GM18858 (cell line): ENCODE results near the gene NAIP.
"Not testable (repeated sequence)": the region's sequence is repeated elsewhere in the genome, so short reads cannot be mapped to it uniquely, and the experiment has no call there.

ENCODE experiments used
- ATAC-seq: cut with Tn5 transposase; IDR thresholded peaks from one replicate; pipeline ENCODE4 v1.9.1; 2021; ENCODE audit not compliant: unreplicated experiment

The NAIP gene, protein sequence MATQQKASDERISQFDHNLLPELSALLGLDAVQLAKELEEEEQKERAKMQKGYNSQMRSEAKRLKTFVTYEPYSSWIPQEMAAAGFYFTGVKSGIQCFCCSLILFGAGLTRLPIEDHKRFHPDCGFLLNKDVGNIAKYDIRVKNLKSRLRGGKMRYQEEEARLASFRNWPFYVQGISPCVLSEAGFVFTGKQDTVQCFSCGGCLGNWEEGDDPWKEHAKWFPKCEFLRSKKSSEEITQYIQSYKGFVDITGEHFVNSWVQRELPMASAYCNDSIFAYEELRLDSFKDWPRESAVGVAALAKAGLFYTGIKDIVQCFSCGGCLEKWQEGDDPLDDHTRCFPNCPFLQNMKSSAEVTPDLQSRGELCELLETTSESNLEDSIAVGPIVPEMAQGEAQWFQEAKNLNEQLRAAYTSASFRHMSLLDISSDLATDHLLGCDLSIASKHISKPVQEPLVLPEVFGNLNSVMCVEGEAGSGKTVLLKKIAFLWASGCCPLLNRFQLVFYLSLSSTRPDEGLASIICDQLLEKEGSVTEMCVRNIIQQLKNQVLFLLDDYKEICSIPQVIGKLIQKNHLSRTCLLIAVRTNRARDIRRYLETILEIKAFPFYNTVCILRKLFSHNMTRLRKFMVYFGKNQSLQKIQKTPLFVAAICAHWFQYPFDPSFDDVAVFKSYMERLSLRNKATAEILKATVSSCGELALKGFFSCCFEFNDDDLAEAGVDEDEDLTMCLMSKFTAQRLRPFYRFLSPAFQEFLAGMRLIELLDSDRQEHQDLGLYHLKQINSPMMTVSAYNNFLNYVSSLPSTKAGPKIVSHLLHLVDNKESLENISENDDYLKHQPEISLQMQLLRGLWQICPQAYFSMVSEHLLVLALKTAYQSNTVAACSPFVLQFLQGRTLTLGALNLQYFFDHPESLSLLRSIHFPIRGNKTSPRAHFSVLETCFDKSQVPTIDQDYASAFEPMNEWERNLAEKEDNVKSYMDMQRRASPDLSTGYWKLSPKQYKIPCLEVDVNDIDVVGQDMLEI (N-terminal part only)

DNA sequence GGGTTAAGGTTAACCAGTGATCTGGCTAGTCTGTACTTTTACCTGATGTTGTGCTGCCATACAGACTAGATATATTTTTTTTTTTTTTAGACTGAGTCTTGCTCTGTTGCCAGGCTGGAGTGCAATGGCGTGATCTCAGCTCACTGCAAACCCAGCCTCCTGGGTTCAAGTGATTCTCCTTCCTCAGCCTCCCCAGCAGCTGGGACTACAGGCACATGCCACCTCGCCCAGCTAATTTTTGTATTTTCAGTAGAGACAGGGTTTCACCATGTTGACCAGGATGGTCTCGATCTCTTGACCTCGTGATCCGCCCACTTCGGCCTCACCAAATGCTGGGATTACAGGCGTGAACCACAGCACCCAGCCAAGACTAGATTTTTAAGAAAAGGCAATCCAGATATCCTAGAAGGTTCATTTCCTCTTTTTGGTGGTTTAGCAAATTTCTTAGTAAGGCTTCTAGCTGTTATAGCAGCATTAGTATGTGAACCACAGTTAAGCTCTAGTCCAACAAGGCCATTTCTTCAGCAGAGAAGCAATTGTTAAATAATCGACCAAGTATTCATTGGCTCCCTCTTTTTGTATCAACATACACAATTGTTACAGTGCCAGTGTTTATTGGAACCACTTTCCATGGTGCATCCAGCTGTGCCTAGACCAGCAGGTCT lies at the start of gene NAIP:
NAIP (minus strand) TSS at position 51 of the 665 bp plus-strand sequence. CDS start 12,424 bp downstream, outside the sequence.
- ATAC-seq: not testable (repeated sequence)

DNA sequence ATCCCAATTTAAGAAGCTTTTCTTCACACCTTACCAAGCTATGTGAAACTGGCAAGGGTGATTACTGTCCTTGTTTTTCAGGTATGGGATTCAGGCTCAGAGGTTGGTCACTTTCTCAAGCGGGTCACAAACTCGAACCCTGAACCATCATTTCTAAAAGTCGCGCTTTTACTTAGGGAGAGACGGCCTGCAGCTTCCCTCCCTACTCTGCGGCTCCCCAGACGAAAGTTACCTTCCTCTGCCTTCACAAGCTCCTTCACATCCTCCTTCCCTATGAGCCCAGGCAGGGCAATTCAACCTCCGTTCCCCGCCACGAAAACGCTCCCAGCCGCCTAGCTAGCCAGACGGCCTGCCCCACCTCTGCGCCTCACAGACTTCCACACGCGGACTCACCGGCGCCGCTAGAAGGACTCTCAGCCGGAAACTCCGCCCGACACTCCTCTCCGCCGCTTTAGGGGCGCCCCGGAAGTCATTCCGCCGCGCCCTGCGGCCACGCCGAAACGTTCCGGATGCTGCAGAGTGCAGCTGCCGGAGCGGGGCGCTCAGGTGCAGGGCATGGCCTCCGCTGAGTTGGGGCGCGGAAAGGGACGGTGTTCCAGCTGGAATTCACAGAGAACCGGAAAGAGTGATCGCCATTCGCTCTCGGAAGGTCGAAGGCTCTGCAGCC lies 42.3 kb upstream of the NAIP start, which contains the start of gene GTF2H2:
GTF2H2 (minus strand) TSS at position 415 of the 667 bp plus-strand sequence. CDS start 4,913 bp downstream, outside the sequence.
- ATAC-seq: peak; percentile 95

DNA sequence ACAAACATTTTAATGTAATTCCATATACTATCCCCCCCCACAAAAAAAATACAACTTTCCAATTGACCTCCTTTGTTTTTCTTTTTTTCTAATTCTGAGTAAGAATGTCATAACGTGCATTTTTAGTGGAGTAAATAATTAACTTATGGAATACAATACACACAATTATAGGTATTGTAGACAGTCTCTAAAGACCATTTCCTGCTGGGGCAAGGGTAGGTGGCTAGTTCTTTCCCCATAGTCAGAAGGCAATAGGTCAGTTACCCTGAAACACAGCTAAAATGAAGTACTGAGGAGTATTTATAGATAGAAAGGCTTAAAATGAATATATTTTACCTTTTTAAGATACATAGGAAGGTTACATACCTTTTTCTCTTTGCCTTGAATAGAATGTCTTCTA lies 36.2 kb upstream of the NAIP start:
- ATAC-seq: not testable (repeated sequence)

DNA sequence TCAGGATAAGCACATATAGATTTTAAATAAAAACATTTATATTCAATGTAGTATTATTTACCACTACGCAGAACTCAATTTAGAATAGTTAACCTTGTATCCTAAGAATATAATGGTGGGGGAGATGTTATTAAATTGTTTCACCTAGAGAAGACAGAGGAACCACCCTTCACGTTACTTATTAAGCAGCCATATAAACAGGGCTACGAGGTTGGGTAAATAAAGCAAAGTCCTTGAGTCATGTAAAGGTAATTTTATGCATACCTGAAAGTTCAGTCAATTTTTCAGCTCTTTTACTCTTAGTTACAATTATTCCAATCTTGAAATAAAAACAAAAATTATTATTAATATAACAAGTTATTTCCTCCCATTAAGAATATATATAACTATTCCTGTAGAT lies 34.3 kb upstream of the NAIP start:
- ATAC-seq: not testable (repeated sequence)

DNA sequence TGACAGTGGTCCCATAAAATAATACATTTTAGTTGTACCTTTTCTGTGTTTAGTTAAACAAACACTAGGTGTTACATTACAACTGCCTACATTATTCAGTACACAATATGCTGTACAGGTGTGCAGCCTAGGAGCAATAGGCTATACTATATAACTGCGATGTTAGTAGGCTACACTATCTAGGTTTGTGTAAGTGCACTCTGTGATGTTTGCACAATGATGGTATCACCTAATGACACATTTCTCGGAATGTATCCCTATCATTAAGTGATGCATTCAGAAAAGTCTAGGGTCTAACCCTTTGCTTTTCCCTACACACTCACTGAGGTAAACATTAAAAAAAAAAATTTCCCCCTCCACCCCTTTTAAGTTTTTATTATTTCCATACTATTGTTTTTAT lies 19.7 kb upstream of the NAIP start:
- ATAC-seq: not testable (repeated sequence)

DNA sequence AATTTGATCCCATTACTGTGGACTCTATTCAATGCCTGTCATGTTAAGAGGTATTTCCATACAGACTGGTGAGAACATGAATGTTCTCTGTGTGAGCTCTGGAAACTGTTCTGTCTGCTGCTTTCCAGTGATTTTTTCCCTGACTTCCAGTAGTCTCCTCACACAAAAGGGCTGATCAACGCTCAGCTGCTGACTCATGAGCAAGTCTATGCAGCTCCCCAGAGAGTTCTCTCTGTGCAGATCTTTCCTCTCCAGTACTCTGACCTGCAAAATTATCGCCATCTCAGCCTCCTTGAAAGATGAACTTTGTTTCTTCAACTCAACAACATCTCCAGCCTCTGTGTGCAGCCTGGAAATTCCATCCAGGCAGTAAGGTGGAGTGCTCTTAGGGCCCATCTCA lies 19.0 kb upstream of the NAIP start:
- ATAC-seq: not testable (repeated sequence)

DNA sequence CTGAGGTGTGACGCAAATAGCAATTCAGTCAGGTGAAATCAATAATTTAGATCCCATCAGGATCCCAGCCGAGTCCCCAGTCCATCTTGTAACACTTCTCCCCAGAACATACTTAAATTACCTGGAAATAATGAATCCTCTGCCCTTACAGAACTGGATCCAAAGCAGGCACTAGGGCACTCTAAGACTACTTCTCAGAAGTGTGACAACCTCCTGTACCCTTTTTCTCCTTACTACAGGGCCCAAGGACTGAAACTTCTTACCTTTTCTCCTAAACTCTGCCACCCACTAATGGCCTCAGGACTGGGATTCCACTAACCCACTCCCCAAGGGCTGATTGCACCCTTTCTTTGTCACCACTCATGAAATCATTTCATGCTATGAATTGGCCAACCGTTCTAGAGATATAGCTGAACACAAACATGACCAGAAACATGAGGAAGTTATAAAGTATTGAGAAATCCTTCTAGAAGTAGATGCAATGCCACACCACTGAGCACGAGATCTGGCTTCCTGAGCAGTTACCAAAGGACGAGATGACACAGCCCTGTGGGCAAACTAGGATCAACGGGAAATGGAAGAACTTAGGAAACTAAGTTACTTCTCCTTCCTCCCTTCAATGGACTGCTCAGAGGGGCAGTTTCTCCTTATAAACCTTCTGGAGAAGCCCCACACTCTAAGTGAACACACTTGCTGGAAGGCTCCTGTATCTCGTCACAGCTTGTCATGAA lies 6.1 kb upstream of the NAIP start:
- not testable (repeated sequence) for ATAC-seq

DNA sequence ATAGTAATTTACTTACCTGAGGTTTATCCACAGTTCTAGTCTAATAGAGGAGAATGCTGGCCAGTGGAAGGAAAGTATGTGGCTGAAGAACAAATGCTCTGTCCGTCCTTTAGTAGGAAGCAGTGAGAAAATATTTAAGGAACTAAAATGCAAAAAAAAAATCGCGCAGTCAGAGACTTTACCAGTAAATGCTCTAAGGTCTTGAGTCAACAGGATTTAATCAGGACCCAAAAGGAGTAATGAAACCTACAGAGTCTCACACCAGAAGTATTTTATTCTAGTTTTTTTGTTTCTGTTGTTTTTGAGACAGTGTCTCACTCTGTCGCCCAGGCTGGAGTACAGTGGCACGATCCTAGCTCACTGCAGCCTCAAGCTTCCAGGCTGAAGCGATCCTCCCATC lies 4.5 kb downstream of the NAIP start:
- ATAC-seq: not testable (repeated sequence)

DNA sequence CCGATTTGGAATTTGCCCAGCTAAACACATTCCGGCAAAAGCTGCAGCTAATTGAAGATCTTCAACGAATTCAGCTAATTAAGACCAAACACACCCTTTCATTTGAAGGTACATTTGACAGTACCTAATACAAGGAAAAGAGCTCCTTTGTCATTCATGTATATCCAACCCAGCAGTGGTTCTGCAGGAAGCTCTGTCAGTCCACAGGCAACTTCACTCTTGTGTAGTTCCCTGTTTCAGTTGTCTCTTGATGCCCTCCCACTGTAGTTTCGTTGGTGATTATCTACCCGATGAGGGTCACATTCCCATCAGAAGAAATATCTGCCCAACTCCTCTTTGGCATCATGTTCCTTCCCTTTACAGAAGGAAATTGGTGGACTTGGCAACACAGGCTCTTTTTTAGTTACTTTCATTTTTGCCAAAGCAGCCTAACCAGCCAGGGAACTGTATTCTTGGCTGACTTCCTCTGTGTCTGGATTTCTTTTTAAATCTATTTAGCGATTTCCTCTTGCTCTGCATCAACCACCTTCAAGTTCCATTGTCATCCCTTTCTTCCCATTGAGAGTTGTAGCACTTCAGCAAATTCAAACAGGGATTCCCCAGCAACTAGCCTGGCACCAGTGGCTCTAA lies 6.6 kb downstream of the NAIP start:
- ATAC-seq: not testable (repeated sequence)

DNA sequence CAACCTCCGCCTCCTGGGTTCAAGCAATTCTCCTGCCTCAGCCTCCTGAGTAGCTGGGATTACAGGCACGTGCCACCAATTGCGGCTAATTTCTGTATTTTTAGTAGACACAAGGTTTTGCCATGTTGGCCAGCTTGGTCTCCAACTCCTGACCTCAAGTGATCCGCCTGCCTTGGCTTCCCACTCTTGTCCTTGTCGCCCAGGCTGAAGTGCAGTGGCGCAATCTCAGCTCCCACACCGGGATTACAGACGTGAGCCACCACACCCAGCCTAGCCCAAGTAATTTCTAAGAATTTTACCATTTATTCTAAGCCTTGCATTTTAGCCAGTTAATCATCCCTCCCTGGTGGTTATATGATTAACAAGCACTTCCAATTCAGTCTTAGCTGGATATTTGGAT lies 11.0 kb downstream of the NAIP start:
- ATAC-seq: no peak

DNA sequence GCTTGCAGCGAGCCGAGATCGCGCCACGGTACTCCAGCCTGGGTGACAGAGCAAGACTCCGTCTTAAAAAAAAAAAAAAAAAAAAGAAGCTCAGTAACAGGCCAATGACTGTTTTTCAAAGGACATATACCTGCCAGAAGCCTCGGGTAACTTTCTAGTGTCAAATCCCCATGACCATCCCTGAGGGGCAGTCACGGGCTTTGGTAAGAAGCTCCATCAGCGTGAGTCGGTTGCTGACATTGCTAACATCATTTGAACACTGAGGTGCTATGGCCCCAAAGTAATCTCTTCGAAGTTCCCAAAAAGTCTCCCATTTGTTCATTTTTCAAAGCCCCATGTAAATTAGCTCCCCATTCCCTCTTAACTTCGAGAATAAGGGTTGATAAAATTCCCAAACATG lies 11.6 kb downstream of the NAIP start:
- no peak for ATAC-seq

DNA sequence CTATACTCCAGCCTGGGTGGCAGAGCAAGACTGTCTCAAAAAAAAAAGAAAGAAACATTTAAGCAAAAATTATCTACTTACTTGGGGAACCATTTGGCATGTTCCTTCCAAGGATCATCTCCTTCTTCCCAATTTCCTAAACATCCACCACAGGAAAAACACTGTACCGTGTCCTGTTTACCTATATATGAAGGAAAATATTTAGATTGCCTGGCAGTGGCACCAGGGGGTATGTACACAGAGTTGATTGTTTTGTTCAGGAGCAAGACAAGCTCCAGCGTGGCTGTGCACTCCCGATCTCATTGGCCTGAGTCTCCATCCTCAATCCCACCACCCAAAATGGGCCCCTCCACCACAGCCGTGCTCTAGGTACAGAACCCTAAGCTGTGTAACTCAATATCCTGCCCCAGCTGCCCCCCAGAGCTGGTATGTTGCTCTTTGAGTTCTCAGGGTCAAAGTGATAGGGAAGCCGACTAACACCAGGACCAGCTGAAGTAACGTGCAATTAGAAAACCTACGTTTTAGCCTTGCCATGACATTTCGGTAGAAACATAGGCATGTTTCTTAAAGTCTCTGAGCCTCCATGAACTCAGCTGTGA lies 13.8 kb downstream of the NAIP start:
- ATAC-seq: no peak

DNA sequence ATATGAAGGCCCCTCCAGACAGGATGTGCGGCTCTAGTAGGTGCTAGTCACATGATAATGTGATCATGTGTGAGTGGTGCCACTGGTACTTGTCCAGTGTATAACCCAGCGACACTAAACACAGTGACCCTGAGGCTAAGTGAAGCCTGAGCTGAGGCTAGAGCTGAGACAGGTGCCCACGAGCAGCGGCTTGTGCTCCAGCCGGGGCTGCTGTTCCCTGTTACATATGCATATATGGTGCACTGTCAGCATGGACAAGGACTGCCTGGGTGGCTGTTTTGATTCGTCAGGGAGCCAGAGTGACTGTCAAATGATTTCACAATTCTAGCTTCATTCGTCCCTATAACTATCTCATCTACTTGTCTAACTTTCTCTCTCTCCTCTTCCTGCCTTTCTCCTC lies 18.2 kb downstream of the NAIP start:
- ATAC-seq: not testable (repeated sequence)

DNA sequence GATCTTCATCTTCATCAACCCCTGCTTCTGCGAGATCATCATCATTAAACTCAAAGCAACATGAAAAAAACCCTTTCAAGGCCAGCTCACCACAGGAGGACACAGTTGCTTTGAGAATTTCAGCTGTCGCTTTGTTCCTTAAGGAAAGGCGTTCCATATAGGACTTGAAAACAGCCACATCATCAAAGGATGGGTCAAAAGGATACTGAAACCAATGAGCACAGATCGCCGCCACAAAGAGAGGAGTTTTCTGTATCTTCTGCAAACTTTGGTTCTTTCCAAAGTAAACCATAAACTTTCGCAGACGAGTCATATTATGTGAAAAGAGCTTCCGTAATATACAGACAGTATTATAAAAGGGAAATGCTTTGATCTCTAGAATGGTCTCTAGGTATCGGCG lies 40.3 kb downstream of the NAIP start:
- not testable (repeated sequence) for ATAC-seq

DNA sequence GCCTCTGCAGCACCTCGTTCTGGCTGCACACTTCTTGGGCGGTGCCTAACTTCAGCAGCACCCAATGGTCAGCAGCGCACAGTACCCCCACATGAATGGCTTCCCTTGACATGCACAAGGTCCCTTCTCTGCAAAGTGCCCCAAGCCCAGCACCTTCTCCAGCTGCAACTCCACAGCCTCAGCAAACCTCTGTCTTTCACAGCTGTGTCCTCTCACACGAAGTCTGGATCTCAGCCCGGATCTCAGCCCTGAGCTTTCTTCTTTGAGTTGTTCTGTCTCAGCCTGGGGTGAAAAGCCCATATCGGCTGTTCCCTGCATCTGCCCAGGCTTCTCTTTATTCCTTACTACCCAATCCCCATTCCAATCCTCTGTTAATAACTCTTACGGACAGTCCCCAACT lies 57.9 kb downstream of the NAIP start:
- ATAC-seq: not testable (repeated sequence)

DNA sequence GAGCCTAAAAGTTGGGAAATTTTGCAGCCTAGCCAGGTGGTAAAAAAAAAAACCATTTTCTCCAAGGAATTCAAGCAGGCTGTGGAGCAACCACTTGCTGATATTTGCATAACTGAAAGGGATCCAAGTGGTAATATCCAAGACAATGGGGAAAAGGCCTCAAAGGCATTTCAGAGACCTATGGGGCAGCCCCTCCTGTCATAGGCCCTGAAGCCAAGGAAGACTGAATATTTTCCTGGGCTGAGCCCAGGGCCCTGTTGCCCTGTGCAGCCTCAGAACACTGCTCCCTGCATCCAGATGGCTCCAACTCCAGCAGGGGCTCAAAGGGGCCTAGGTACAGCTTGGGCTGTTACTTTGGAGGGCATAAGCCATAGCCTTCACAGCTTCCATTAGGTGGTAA lies 60.6 kb downstream of the NAIP start:
- ATAC-seq: not testable (repeated sequence)

DNA sequence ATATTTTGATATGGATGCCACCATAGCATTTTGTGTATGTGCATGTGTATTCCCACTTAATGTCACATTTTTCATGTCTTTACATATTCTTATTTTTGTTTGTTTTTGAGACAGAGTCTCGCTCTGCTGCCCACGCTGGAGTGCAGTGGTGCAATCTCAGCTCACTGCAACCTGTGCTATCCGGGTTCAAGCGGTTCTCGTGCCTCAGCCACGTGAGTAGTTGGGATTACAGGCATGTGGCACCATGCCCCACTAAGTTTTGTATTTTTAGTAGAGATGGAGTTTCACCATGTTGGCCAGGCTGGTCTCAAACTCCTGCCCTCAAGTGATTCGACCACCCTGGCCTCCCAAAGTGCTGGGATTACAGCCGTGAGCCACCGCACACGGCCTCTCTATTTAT lies 72.1 kb downstream of the NAIP start:
- not testable (repeated sequence) for ATAC-seq

DNA sequence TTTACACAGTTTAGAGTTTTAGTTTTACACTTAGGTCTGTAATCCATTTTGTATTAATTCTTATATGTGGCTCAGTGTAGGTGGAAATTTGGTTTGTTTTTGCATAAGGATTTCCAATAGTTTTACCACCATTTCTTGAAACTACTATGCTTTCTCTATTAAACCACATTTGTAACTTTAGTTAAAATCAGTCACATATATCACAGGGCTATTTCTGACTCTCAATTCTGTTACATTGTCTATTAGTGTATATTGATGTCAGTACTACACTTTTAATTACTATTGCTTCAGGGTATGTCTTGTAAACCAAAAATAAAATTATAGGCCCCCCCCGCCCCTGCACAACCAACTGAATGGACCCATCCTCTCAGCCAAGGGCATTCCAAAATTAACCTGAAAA lies 92.6 kb downstream of the NAIP start:
- ATAC-seq: not testable (repeated sequence)
